ENCODE data around the gene CHMP1A.

CHMP1A gene

DNA sequence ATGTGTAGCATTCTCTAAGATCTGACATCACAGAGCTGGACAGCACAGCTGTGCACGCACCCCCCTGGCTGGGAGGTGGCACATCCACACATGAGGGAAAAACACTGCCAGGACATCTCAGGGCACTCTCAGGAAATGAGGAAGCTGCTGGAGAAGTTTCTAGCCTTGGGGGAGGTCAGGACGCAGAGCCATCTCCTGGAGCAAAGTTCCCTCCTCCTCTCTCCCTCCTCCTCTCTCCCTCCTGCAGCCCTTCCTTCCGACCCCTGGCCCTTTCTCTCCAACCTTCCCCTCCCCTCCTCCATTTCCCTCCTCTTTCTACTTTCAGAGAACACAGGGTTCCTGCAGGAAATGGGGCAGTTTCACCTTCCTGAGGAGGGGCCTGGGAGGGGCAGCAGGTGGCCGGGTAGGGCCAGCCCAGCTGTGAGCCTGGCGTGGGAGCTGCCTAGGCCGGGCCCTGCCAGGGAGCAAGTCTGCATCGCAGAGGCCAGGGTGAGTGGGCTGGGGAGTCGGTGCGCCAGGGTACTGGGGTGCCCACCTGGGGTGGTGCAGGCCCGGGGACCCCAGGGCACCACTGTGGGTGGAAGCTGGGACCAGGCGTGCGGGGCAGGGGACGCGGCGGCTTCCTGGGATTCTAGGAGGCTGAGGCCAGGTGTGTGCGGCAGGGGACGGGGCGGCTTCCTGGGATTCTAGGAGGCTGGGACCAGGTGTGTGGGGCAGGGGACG is 44.1 kb downstream of the CHMP1A start, which contains the start of gene DPEP1:
Gene DPEP1, plus strand, starts transcription at position 412 of the 723 bp plus-strand sequence. CDS start 16,769 bp downstream, outside the sequence.
- no peak for DNase-seq (ENCODE audit: low spot score)
- TF ChIP-seq, protein P1, sequence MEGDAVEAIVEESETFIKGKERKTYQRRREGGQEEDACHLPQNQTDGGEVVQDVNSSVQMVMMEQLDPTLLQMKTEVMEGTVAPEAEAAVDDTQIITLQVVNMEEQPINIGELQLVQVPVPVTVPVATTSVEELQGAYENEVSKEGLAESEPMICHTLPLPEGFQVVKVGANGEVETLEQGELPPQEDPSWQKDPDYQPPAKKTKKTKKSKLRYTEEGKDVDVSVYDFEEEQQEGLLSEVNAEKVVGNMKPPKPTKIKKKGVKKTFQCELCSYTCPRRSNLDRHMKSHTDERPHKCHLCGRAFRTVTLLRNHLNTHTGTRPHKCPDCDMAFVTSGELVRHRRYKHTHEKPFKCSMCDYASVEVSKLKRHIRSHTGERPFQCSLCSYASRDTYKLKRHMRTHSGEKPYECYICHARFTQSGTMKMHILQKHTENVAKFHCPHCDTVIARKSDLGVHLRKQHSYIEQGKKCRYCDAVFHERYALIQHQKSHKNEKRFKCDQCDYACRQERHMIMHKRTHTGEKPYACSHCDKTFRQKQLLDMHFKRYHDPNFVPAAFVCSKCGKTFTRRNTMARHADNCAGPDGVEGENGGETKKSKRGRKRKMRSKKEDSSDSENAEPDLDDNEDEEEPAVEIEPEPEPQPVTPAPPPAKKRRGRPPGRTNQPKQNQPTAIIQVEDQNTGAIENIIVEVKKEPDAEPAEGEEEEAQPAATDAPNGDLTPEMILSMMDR (IDR thresholded peaks at IDR 0.05; ENCODE audit: extremely low read depth, insufficient read depth, missing control alignments) = no peak
- in situ Hi-C loops (cut with MboI; ENCODE audit: low pct_unique_long_range_greater_than_20kb, low sequenced_read_pairs, unreplicated experiment) = no loop called here

DNA sequence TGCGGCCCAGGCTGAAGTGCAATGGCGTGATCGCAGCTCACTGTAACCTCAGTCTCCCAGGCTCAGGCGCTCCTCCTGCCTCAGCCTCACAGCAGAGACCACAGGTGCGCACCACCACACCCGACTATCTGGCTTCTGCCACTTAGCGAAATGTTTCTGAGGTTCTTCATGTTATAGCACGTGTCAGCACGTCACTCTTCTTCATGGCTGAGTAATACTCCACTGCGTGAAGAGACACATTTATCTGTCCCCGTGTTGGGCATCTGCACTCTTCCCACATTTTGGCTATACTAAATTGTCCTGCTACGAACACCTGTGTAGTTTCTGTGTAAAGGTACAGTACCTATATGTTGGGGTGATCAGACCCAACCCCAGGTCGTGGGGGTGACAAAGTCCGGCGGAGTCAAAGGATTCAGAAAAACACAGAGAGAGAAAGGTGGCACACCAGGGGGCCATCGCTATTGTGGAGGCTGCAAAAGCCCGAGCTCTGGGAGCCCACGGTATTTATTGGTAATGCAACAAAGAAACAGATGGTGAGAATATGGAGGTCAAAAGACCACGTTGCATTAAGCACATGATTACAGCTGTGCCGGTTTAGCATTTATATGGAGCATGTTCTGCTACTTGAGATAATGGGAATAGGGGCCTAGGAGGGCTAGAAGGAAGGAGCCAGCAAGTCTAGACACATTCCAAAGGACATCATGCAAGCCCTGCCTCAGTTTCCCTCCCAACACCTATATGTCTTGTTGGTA is 44.9 kb downstream of the CHMP1A start:
- in situ Hi-C loops (cut with MboI; ENCODE audit: low pct_unique_long_range_greater_than_20kb, low sequenced_read_pairs, unreplicated experiment) = no loop called here
- TF ChIP-seq, protein P1 (IDR thresholded peaks at IDR 0.05; ENCODE audit: extremely low read depth, insufficient read depth, missing control alignments) = no peak
- DNase-seq (ENCODE audit: low spot score) = no peak

DNA sequence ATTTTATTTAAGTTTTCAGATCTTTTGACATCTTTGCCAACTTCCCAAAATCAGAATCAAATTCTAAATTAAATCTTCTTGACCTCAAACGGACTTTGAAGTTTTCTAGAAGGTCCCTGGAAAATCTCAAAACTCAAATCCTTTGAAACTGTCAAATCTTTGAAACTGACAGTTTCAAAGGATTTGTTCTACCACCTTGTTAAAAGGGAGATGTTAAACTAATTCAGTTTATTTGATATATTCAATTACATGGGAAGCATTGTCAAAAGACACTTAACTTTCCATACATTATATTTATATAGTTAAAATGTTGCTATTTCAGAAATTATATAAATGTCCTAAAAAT is 47.4 kb downstream of the CHMP1A start:
- in situ Hi-C loops (cut with MboI; ENCODE audit: low pct_unique_long_range_greater_than_20kb, low sequenced_read_pairs, unreplicated experiment) = no loop called here
- TF ChIP-seq, protein P1 (IDR thresholded peaks at IDR 0.05; ENCODE audit: extremely low read depth, insufficient read depth, missing control alignments) = no peak
- no peak for DNase-seq (ENCODE audit: low spot score)

DNA sequence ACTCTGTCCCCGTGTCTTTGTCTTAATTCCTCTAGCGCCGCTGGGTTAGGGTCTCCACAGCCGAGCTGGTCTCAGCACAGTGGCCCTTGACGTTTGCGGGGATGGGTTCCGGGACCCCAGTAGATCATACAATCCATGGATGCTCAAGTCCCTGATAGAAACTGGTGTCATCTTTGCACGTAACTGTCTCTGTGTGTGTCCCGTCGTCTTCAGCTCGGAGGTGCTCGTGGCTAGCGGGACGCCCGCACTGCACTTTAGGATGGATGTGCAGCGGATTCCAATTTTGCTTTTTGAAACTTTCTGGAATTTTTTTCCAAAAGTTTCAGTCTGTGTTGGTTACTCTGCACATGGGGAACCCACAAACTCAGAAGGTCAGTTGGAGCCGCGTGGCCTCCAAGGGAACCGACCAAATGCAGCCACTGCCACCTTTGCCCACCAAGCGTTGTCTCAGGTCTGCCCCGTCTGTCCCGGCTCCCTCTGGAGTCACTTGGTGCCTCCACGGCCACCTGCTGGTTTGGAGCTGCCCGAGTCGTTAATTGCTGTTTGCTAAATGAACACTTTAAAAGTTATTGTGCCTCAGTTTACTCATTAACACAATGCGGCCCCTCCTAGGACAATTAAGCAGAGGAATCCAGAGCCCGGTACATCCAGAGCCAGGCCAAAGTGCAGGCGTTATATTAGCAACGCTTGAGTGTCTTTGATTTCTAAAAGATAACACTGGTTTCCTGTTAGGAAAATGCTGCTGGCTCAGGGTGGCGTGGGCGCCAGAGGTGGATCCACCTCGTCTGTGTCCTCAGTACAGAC is 49.4 kb downstream of the CHMP1A start:
- in situ Hi-C loops (cut with MboI; ENCODE audit: low pct_unique_long_range_greater_than_20kb, low sequenced_read_pairs, unreplicated experiment) = no loop called here
- TF ChIP-seq, protein P1 (IDR thresholded peaks at IDR 0.05; ENCODE audit: extremely low read depth, insufficient read depth, missing control alignments) = no peak
- DNase-seq (ENCODE audit: low spot score) = no peak

DNA sequence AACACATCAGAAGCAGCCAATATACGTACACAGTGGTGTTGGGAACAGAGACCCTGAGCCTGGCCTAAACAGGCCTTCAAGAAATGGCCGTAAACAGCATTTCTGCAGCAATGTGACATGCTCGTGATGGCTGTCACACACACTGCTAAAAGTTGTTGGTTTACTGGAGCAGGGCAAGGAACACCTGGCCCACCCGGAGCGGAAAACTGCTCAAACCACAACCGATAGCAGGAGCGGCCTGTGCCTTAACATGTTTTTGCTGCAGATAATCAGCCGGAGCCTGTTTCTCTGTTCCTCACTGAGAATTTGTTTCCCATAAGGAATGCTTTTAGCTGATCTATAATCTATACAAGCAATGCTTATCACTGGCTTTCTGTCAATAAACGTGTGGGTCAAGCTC is 50.1 kb downstream of the CHMP1A start:
- TF ChIP-seq, protein P1 (IDR thresholded peaks at IDR 0.05; ENCODE audit: extremely low read depth, insufficient read depth, missing control alignments) = no peak
- no peak for DNase-seq (ENCODE audit: low spot score)
- in situ Hi-C loops (cut with MboI; ENCODE audit: low pct_unique_long_range_greater_than_20kb, low sequenced_read_pairs, unreplicated experiment) = no loop called here

DNA sequence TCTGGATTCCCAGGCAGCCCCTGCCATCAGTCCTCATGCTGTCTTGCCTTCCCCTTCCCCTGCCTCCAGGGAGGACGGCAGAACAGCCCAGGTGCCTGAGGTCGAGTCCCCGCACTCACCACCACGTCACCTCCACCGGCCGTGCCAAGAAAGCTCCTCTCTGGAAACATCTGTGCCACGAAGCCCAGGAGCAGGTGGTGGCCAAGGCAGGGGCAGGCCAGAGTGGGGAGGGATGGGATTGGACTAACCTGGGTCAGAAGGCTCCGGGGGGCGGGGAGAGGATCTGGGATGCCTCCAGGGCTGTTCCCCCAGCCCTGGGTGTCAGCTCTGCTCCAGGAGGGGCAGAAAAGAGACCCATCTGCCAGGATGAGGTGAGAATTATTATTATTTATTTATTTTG is 51.5 kb downstream of the CHMP1A start:
- in situ Hi-C loops (cut with MboI; ENCODE audit: low pct_unique_long_range_greater_than_20kb, low sequenced_read_pairs, unreplicated experiment) = no loop called here
- no peak for DNase-seq (ENCODE audit: low spot score)
- TF ChIP-seq, protein P1 (IDR thresholded peaks at IDR 0.05; ENCODE audit: extremely low read depth, insufficient read depth, missing control alignments) = no peak
